HG02610 (cell line): ENCODE data around the gene ADAMTSL1.

ENCODE experiments used
- ATAC-seq: cut with Tn5 transposase; IDR thresholded peaks from one replicate; pipeline ENCODE4 v1.9.1; 2021; ENCODE audit warnings: mild to moderate bottlenecking, moderate library complexity; ENCODE audit not compliant: unreplicated experiment

Gene ADAMTSL1

DNA sequence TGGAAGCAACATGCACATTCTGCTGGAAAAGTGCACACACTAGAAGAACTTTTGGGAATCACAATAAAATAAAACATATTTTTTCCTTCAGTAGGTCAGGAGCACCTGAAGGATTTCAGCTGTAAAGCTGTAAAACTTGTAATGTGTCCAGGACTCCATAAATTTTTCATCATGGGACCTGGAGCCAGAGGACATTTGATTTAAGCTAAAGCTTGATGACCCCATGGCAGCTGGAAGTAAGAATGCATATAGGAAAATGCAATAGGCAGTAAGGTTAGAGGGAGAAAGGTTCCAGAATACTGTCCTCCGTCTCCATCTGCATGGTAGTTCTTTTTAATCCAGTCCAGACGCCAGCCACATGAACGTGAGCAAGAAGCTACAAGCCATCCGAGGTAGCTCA is 166.0 kb downstream of the ADAMTSL1 start:
- ATAC-seq, result no peak

DNA sequence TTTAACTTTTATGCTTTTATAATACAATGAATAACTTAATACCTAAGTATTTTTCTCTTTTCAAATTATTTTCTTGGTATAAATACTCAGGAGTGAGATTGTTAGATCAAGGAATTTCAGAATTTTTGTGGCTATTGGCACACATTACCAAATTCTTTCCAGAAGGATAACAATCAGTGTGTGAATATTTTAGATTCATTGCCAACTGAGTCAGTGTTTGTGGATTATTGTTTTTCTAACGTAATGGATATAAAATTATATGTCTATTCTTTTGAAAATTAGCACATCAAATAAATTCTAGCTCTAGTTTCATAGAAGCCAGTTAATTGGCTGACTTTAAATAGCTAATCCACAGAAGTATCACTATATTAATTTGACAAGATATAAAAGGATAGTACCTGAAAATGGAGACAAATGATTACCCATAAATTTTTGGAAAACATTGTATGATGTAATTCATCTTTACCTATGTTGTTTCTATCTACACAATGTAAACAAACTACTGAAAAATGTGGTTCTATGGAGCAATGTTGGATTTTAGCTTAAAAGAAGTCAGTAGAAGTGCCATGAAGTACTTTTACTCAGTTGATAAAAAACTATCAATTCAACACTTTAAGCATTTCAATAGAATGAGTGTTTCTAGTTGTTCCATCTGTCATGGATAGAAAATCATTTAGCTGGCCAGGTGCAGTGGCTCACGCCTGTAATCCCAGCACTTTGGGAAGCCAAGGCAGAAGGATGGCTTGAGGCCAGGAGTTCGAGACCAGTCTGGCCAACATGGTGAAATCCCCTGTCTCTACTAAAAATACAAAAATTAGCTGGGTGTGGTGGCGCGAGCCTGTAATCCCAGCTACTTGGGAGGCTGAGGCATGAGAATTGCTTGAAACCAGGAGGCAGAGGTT is 185.1 kb downstream of the ADAMTSL1 start:
- ATAC-seq, result no peak

DNA sequence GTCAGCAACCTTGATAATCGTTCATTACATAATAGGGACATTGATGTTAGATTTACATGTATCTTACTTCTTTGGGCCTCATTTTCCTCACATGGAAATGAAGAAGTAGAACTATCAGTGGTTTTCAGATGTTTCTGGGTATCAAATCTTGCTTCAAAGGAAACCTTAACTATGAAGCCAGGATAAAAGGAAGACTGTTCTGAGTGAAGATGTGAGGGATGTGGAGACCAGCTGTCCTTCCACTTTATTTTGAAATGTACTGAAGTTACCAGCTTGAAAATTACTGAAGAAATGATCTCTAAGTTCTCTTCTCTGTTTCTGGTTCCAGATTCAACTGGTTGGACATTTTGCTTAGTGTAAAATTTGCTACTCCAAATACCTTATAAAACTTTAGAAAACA is 186.0 kb downstream of the ADAMTSL1 start:
- no peak for ATAC-seq

DNA sequence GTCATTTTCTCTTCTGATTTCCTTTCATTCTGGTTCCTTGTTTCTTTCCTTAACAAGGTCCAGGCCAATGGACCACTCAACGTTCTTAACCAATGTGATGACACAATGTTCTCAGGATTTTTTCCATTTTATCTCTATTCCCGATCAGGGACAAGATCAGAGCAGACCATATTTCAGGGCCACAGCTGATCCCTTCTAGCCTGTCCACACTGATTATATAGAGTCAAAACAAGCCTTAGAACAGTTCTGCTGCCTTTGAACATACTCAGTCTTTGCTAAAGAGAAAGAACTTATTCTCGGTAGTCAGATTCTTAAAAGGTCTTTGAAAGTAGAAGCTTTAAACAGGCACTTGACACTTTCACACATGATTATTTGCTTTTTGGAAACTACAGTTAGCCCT is 188.4 kb downstream of the ADAMTSL1 start:
- ATAC-seq, result no peak

DNA sequence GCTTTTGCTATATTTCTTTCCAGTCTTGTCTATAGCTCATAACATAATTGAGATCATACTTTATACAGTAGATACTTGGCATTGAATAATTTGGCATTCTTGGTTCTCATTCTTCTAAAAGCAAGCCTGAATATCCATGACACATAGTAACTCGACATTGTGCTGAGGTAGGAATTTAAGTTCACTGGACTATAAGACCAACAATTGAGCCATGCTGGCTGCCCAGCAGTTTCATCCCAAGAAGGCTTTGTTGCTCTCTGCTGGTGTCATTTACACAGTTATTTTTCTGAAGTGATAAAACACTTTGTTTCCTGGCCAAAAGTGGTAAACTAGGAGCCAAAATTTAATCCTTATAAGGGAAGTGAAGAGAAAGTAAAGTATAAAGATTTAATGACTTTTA is 192.0 kb downstream of the ADAMTSL1 start:
- ATAC-seq, result no peak

DNA sequence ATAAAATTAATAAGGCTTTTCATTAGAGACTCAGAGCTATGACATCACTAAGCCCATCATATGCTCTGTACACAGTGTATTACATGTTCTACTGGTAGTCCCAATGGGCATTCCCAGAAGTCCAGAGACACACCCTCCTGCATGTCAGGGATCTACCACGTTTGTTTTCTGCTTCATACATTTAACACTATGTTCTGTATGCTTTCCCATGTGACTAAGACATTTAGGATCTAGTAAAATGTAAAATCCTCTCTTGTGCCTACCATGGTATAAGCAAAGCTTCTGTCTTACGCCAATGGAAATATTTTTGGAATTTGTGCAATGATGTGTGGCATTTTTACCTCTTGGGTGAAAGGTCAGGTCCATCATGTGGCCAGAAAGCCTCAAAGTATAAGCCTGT is 192.4 kb downstream of the ADAMTSL1 start:
- no peak for ATAC-seq

DNA sequence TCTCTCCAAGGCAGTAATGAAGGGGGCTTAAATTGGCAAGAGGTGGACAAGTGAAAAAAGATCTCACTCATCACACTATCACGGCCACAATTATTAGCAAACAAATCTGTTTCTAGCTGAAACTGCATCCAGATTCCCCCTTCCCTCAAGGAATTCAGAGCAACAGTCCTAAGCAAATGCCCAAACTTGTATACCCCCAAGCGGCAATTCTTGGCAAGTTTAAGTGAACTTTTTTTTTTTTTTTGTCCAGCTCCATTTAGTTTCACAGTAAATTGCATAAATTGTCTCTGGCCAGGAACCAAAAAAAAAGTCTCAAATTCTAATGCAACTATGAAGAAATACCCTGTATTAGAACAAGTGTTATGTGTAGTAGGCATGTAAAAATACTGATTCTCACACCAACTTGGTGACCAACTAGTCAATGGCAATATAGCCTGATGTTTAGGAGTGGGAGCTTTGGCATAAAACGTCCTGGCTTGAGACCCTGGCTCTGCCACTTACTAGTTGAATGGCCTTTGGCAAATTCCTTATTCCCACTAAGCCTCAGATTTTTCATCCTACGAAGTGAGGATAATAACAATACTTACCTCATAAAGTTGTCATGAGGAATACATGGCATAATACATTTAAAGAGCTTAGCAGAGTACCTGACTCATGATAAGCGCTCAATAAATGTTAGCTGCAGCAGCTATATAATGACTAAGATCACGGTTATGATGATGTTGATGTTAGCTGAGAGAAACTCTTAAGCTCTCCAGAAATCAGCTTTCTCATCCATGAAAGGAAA is 193.2 kb downstream of the ADAMTSL1 start:
- ATAC-seq, result no peak

DNA sequence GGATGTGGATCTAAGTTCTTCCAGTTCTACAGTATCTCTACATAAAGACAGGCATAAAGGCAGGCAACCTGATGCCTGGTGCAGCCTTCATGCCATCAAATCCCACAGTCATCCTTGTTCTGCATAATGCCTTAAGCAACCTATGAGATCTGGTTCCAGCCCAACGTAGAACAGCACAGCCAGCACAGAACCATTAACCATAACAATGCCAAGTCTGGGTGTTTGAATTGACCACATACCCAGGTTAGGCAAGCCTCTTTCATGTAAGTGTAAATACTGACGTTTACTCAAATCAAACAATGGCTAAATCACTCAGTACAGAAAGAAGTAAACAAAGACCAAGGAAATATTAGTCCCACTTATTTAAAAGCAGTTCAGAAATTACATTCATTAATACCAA is 195.0 kb downstream of the ADAMTSL1 start:
- no peak for ATAC-seq

DNA sequence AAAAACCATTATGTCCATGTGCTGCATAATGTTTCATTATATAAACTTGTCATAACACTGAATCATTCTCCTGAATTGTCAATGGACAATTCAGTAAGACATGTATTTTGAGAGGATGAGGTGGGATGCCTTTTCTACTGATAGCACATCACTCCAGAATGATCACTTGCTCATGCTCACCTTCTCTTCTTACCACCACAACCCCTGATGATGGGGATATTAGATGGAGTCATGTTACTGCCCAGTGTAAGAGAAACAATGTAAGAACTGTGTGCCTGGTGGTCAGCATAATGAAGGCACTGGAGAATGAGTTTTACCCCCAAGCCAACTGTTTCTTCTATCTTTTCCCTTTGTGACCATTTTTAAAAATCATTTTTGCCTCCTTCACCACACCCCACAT is 198.8 kb downstream of the ADAMTSL1 start:
- ATAC-seq, result no peak

DNA sequence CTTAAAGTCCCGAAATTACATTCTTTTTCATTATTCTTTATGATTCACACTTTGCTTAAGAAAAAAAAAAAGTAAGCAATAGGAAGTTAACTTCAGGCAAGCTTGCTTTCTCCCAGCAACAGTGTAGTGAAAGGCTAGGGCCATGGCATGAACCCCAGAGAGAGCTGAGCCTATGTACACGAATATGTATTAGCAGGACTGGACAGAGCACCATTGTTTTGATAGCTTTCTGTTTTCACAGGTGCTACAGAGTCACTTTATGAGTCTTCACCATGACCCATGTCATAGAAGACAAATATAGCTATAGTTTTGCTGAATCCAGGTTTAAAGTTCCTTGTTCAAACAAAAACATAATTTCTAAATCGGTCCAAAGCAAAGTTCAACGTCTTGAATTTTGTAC is 199.2 kb downstream of the ADAMTSL1 start:
- no peak for ATAC-seq

DNA sequence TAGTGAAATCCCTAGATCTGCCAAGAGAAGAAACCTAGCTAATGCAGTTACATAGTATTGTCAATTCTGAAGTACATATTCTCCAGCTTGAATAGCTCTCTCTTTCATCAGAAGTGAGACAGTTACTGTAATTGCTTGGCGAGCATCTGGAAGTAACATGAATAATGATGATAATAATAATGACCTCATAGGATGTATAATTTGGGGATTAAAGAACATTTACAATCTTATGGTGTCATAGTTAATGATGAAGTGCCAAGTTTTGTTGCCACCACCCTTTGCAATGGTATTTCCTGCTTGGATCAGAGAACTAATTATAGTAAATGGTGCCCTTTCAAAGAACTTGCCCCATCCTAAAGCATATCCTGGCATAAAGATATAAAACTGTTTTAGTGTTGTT is 201.4 kb downstream of the ADAMTSL1 start:
- ATAC-seq, result no peak

DNA sequence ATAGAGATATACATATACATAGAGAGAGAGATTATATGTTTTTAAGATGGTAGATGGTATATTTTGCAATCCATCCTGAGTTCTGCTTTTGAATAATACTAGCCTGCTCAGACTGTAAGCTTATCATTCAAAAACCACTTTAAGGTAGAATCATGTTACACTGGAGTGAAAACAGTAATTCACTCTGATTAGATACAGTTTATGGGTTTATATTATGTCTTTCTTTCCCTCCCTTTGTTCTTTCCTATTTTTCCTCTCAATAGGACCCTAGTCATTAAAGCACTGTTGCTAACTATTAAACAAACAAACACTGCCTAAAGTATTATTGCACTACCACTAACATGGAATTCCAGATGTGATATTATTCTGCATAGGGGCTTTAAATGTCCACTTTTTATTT is 202.0 kb downstream of the ADAMTSL1 start:
- ATAC-seq, result no peak

DNA sequence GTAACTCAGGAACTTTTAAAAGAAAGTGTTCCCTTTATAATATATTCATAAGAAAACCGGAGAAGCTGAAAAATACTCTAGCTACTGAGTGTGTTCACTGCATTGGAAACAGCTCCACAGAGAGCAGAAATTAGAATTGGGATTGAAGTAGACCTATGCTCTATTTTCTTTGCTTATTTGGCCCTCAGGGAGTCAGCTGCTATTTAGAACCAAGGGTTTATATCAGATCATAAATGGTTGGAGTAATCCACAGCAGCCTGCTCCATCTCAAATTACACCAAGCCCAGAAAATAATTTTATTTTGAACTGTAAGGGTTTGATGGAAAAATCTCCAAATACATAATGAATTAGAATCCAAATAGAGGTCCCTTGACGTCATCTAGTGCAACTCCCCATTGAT is 202.6 kb downstream of the ADAMTSL1 start:
- no peak for ATAC-seq

DNA sequence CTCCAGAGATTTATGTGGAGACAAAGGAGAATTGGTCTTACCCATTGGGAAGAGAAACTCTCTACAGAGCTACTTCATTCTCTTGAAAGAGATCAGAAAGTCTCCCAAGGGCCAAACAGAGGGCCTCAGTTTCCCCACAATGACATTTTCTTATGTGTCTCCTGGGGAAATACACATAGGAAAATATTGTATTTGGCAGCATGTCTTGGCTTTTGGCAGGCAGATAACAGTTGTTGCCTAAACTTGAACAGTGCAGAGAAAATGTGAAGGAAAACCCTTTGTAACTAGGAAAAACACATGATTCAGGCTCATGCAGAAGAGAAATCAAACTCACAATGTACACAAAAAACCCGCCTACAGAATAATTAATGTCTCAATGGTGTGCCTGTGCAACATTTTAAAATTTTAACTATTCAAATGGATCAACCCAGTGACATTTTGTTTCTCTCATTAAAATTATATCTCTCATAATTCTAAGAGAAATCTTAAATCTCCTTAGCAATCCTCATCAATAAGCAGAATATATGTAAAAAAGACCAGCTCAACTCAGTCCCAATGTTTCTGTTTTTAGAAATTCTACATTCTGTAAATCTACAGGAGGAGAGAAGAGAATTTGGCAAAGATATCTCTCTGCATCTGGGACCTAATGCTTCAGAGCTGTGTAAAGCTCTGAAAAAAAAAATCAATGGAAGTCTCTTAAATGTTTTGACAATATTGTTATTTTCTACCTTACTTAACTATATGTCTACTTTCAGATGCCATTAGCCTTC is 205.1 kb downstream of the ADAMTSL1 start:
- no peak for ATAC-seq

DNA sequence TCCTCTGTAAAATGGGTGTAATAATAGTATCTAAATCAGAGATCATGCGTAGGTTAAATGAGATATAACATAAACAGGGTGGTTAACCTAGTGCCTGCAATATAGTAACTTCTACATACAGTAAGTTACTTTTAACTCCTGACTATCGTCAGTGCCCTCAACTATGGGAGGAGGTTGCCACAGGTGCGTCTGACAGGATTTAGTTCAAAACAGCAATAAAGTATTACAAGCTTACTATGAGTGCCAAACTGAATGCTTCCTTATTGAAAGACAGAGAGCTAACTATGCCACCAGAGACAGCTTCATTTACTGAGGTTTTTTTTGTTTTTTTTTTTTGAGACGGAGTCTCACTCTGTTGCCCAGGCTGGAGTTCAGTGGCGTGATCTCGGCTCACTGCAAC is 209.0 kb downstream of the ADAMTSL1 start:
- no peak for ATAC-seq

DNA sequence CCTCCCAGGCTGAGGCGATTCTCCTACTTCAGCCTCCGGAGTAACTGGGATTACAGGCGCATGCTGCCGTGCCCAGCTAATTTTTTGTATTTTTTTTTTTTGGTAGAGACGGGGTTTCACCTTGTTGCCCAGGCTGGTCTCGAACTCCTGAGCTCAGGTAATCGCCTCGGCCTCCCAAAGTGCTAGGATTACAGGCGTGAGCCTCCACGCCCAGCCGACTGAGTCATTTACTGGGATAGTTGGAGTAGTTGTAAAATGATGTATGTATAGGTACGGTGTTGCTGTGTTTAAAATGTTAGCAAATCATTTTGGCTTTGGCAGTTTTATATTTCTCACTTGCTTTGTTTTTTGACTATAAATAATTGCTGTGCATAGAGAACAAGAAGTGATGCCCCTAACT is 209.4 kb downstream of the ADAMTSL1 start:
- ATAC-seq, result no peak

DNA sequence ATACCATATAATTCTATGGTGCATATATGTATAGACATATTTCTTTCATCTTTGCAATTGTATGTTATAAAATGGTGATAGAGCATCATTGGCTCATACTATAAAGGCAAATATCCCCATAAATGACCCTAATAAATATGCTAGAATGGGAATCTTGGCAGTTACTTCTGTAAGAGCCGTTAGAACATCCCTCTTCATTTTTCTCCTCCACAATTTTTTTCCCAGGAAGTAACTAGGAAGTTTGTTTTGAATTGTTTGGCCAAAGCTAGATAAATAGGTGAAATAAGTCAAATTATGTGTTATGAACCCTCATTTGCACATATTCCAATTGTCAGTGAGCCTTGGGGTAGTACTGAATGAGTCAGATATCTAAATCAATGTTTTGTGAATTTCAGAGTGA is 209.9 kb downstream of the ADAMTSL1 start:
- ATAC-seq, result no peak

DNA sequence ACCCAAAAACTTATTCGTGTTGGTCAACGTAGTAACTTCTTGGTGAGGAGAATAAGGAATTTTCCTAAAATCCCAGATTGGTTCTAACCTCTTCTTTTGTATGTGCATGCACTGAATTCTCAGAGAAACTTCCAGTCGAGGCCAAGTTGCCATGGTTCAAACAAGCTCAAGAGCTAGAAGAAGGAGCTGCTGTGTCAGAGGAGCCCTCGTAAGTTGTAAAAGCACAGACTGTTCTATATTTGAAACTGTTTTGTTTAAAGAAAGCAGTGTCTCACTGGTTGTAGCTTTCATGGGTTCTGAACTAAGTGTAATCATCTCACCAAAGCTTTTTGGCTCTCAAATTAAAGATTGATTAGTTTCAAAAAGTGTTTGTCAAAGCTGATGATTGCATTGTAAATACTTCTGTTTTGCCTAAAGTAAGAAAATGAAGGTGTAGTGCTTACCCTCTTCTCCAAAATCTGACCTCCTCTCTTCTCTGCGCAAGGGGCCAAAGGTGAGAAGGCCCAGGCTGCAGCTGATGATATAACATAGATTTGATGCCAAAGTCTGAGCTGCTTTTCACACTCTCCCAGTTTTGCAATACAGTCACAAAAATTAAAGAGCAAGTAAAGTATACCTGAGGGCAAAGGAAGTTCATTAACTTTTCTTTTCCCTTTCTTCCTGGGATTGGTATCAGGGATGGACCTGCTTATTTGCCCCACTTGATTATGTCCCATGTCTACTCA is 210.8 kb downstream of the ADAMTSL1 start:
- ATAC-seq, result no peak

DNA sequence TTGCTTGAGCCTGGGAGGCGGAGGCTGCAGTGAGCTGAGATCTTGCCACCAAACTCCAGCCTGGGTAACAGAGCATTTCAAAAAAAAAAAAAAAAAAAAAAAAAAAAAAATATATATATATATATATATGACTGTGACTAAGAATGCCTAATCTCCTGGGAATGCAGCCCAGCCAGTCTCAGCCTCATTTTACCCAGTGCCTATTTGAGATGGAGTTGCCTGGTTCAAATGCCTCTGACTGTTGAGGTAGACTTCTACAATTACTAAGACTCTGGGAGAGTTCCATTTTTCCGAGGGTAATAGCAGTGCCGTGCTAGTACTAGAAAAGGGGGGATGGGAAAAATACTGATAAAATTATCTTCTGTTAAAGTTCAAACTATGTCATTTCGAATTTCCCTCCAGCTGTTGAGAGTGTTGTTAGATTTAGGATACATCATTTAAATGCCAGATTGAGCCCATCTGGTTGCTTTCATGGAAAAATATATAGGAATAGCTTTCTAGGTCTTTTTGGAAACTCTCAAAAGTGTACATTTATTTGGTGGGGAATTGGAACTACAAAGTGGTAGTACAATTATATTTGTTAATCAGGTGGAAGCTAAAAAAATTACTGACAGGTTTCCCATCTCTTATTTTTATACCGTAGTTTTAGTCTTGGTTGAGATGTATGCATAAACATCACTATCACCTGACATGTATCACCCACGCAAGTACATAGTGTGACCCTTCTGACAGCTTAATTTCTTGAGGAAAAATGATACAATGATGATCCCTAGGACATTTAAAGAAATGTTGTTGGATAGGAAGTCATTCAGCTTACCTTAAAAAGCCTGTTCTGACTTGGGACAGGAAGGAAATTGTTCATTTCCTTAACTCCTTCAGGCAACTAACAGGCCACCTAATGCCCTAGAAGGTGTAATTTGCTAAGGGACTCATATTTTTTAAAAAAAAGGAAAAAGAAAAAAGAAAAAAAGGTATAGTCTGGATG is 214.9 kb downstream of the ADAMTSL1 start:
- no peak for ATAC-seq

DNA sequence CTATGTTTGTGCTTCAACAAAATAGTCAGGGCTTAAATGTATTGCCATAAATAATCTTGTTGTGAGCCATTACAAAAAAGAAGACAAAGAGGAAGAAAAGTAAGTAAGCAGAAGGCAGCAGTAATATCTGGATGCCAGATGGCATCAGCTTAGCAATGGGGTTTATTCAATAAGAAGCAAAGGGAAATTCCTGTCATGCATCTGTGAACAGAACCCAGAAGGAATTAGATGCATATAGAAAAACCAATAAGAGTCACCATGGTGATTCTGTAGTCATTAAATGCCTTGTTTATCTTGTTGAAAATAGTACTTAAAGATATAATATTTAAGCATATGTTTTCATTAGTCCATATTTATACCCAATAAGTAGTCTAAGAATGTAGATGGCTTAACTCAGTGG is 216.0 kb downstream of the ADAMTSL1 start:
- no peak for ATAC-seq
